K562 (cell line): ENCODE results near the gene FH. TPM values are rescaled to one million over a fixed set of nuclear protein-coding genes. Genes with fewer than 3 reads are reported as not detected.

Experiments used
- ATAC-seq: fragments of 200-7000 bp; cut with Tn5 transposase; 3 replicates; pipeline ENCODE4 v1.9.1; 2020; ENCODE audit warnings: moderate library complexity
- BruUV-seq: library from RNA; stranded (reverse); fragments of 400-500 nt; replicated peaks from 2 replicates; lab custom pipeline; 2021; lab: Mats Ljungman, UMichigan
- CTCF ChIA-PET: fragments of 300-600 bp; formaldehyde crosslinking; extraction: SDS; loops from one replicate; lab custom pipeline; 2021; ENCODE audit warnings: low intra/inter-chr PET ratio; lab: Yijun Ruan, JAX
- POLR2A ChIA-PET: fragments of 300-600, 350-650 bp; sonication (Branson Sonifier 250); formaldehyde crosslinking; extraction: SDS; loops from one replicate; lab custom pipeline; 2021; ENCODE audit warnings: antibody characterized with exemption, inconsistent platforms; lab: Yijun Ruan, JAX
- DNase-seq, 4 experiments: peaks; one replicate each; pipeline versions ENCODE4 v3.0.0 to v3.0.0-alpha.2; 2011 to 2018; ENCODE audit warnings: low spot score in 3 of 4, mixed read lengths in 3 of 4; ENCODE audit errors: extremely low read depth in 1 of 4
- FAIRE-seq: peaks from 2 replicates; lab custom pipeline; 2011; peaks lifted over from hg19 to GRCh38; lab: Jason Lieb, UNC
- H2AFZ ChIP-seq: 2 replicates; pipeline ENCODE4 v1.6.0; 2011; ENCODE audit warnings: low read depth, low read length, control low read depth, inconsistent platforms
- H3K27ac ChIP-seq: fragments of 200-600 bp; 3 replicates; pipeline ENCODE4 v1.8.0; 2011; ENCODE audit warnings: low read depth, mild to moderate bottlenecking, control low read depth, inconsistent platforms, low read length, moderate library complexity, mixed read lengths; ENCODE audit errors: extremely low read depth
- H3K27me3 ChIP-seq, 2 experiments: fragments of 300-600 bp in 1 of 2; 2 replicates in 1 of 2; 3 replicates in 1 of 2; pipeline versions ENCODE4 v1.6.0 to v1.8.0; 2011; ENCODE audit warnings: inconsistent platforms in 2 of 2, low read length in 2 of 2, mild to moderate bottlenecking in 1 of 2, mixed read lengths in 1 of 2, moderate library complexity in 1 of 2; ENCODE audit not compliant: control insufficient read depth in 2 of 2, insufficient read depth in 2 of 2
- H3K36me3 ChIP-seq: fragments of 300-600 bp; 3 replicates; pipeline ENCODE4 v1.8.0; 2011; ENCODE audit warnings: mild to moderate bottlenecking, low read length, inconsistent platforms; ENCODE audit not compliant: control insufficient read depth, insufficient read depth
- H3K4me1 ChIP-seq, 2 experiments: fragments of 200-600 bp in 1 of 2; replicated peaks in 1 of 2; 2 replicates in 1 of 2; 3 replicates in 1 of 2; pipeline versions ENCODE4 v1.5.1 to v1.8.0; 2011; ENCODE audit warnings: inconsistent platforms in 2 of 2, low read length in 2 of 2, mild to moderate bottlenecking in 1 of 2, mixed read lengths in 1 of 2, moderate library complexity in 1 of 2; ENCODE audit not compliant: control insufficient read depth in 2 of 2, insufficient read depth in 2 of 2
- H3K4me2 ChIP-seq: 2 replicates; pipeline ENCODE4 v1.6.1; 2011; ENCODE audit warnings: low read length, control low read depth, inconsistent platforms, mixed read lengths; ENCODE audit not compliant: insufficient read depth
- H3K4me3 ChIP-seq: fragments of 200-600 bp; sonication (generic), shearing (Covaris generic); 2 replicates; pipeline ENCODE4 v1.5.1; 2016; ENCODE audit warnings: control low read depth, inconsistent platforms
- H3K79me2 ChIP-seq: fragments of 200-600 bp; 3 replicates; pipeline ENCODE4 v1.8.0; 2011; ENCODE audit warnings: low read length, inconsistent platforms; ENCODE audit not compliant: control insufficient read depth, insufficient read depth
- H3K9ac ChIP-seq, 2 experiments: 2 replicates each; pipeline versions ENCODE4 v1.6.0 to v1.6.1; 2011; ENCODE audit warnings: low read depth in 2 of 2, low read length in 2 of 2, control low read depth in 1 of 2, inconsistent platforms in 1 of 2, mild to moderate bottlenecking in 1 of 2, mixed read lengths in 1 of 2; ENCODE audit not compliant: insufficient read depth in 1 of 2
- H3K9me1 ChIP-seq: one replicate; pipeline ENCODE4 v1.6.0; 2011; ENCODE audit warnings: inconsistent platforms, mild to moderate bottlenecking, low read length, moderate library complexity; ENCODE audit not compliant: control insufficient read depth, insufficient read depth
- H3K9me3 ChIP-seq: replicated peaks from 2 replicates; pipeline ENCODE4 v1.5.1; 2011; ENCODE audit warnings: low read depth, low read length, inconsistent platforms; ENCODE audit not compliant: control insufficient read depth, insufficient read depth
- H4K20me1 ChIP-seq: replicated peaks from 2 replicates; pipeline ENCODE4 v1.6.1; 2011; ENCODE audit warnings: low read length, inconsistent platforms, mixed read lengths; ENCODE audit not compliant: control insufficient read depth, insufficient read depth
- ATF3 ChIP-seq, 2 experiments: fragments of 450-650 bp in 1 of 2; sonication (generic) in 1 of 2; formaldehyde crosslinking in 1 of 2; IDR thresholded peaks in 1 of 2; conservative IDR thresholded peaks in 1 of 2; 2 replicates each; pipeline versions ENCODE4 v1.6.1 to v1.8.1; 2016 to 2023; ENCODE audit warnings: mild to moderate bottlenecking in 2 of 2, moderate library complexity in 2 of 2, inconsistent platforms in 1 of 2, missing genetic modification reagents in 1 of 2
- CBX3 ChIP-seq, 2 experiments: IDR thresholded peaks; 1 replicate in 1 of 2; 2 replicates in 1 of 2; pipeline ENCODE4 v1.6.1; 2012; ENCODE audit warnings: inconsistent platforms in 2 of 2, low read length in 2 of 2, borderline replicate concordance in 1 of 2, control low read depth in 1 of 2
- JUND ChIP-seq, 2 experiments: IDR thresholded peaks; 2 replicates in 1 of 2; 3 replicates in 1 of 2; pipeline ENCODE4 v1.6.1; 2011; ENCODE audit warnings: borderline replicate concordance in 2 of 2, low read depth in 2 of 2, low read length in 2 of 2, improper control_type of control experiment in 1 of 2, missing biosample characterization in 1 of 2, missing genetic modification characterization in 1 of 2, missing genetic modification reagents in 1 of 2
- KDM5B ChIP-seq: fragments of 200-600 bp; sonication (generic); IDR thresholded peaks from 2 replicates; pipeline ENCODE4 v1.6.1; 2012; ENCODE audit warnings: low read depth, mild to moderate bottlenecking, moderate library complexity, low read length, control low read depth, inconsistent platforms; ENCODE audit not compliant: insufficient replicate concordance
- MTA2 ChIP-seq: fragments of 450-650 bp; IDR thresholded peaks from 2 replicates; pipeline ENCODE4 v1.6.1; 2016; ENCODE audit warnings: low read depth
- NR3C1 ChIP-seq: sonication (generic); formaldehyde crosslinking; IDR thresholded peaks from 2 replicates; pipeline ENCODE4 v1.8.1; 2022; ENCODE audit warnings: missing genetic modification reagents
- PHB2 ChIP-seq: fragments of 450-650 bp; IDR thresholded peaks from 2 replicates; pipeline ENCODE4 v1.6.1; 2017; ENCODE audit warnings: low read depth
- PREB ChIP-seq: sonication (generic); formaldehyde crosslinking; IDR thresholded peaks from 2 replicates; pipeline ENCODE4 v1.8.1; 2023; ENCODE audit warnings: mild to moderate bottlenecking, missing genetic modification reagents
- PTRF ChIP-seq: fragments of 450-650 bp; IDR thresholded peaks from 2 replicates; pipeline ENCODE4 v1.6.1; 2016; ENCODE audit warnings: mild to moderate bottlenecking, missing genetic modification characterization, missing compliant biosample characterization
- USF1 ChIP-seq: sonication (generic); formaldehyde crosslinking; IDR thresholded peaks from 2 replicates; pipeline ENCODE4 v1.9.0; 2022; ENCODE audit warnings: mild to moderate bottlenecking, missing genetic modification reagents
- VEZF1 ChIP-seq: fragments of 200-800 bp; sonication (Bioruptor generic); IDR thresholded peaks from 2 replicates; pipeline ENCODE4 v1.6.1; 2017; ENCODE audit warnings: missing genetic modification characterization, missing compliant biosample characterization
- ZBTB7A ChIP-seq: IDR thresholded peaks from 2 replicates; pipeline ENCODE4 v1.6.1; 2011; ENCODE audit warnings: low read depth, mild to moderate bottlenecking, low read length, moderate library complexity, borderline replicate concordance; ENCODE audit not compliant: control insufficient read depth
- ZNF133 ChIP-seq: fragments of 250-450 bp; sonication (Bioruptor Pico); IDR thresholded peaks from 2 replicates; pipeline ENCODE4 v1.4.0; 2020; ENCODE audit warnings: mild to moderate bottlenecking
- ZNF197 ChIP-seq: fragments of 200-800 bp; sonication (Bioruptor generic); IDR thresholded peaks from 2 replicates; pipeline ENCODE4 v1.6.1; 2016; ENCODE audit warnings: low read depth, missing genetic modification characterization, missing compliant biosample characterization
- ZNF445 ChIP-seq: fragments of 250-450 bp; sonication (Bioruptor Pico); IDR thresholded peaks from 2 replicates; pipeline ENCODE4 v1.4.0; 2020; ENCODE audit warnings: low read depth, mild to moderate bottlenecking, moderate library complexity
- WGBS: fragments of 100-300 bp; shearing (Covaris generic); methylation state at CpG from one replicate; pipeline ENCODE4 v1.1.6; 2016; ENCODE audit warnings: low coverage, mixed read lengths; ENCODE audit not compliant: insufficient coverage; ENCODE audit errors: missing lambda C conversion rate; 5-methylcytosine and 5-hydroxymethylcytosine counted together
- in situ Hi-C: fragments of 300-500 bp; cut with MboI; formaldehyde crosslinking; loops from 4 replicates; pipeline ENCODE4 v1.15.0; 2018; ENCODE audit warnings: inconsistent platforms, mixed read lengths
- intact Hi-C: fragments of 100-400 bp; cut with micrococcal nuclease; formaldehyde crosslinking; loops from 2 replicates; pipeline ENCODE4 v1.14.2; 2022
- polyA plus RNA-seq, 8 experiments: library from polyadenylated mRNA; depleted of rRNA in 4 of 8; stranded (reverse) in 5 of 8; unstranded in 3 of 8; fragments of >200 nt; fragmentation: Nextera tagmentation in 2 of 8; fragmentation: Illumina TruSeq in 1 of 8; extraction: Ambion mirVana in 2 of 8; extraction: Trizol in 1 of 8; gene quantifications; 2 replicates each; pipeline versions ENCODE4 v1.2.1 to v1.2.3, GENCODE V29; 2011 to 2014; ENCODE audit warnings: inconsistent platforms in 1 of 8, missing spikeins in 1 of 8
- total RNA-seq, 7 experiments: library from RNA; depleted of rRNA in 6 of 7; stranded (reverse); fragments of >200 nt in 6 of 7; fragmentation: Illumina TruSeq in 2 of 7; extraction: Trizol in 2 of 7; gene quantifications; 2 replicates each; pipeline versions ENCODE4 v1.2.1 to v1.2.3, GENCODE V29; 2011 to 2021; ENCODE audit warnings: low replicate concordance in 1 of 7

Gene FH
- total and polyA plus RNA-seq, 9 of the 15 experiments (the other 6 are each of a cell fraction or from before 2014, with no cell fraction given): 117 to 240 (median 211) TPM

GRCh38 chr1:241485554-241485992, 34.0 kb downstream of the FH start:
- in situ Hi-C loops: no loop called here
- Histone ChIP-seq H3K4me2 (peak overlapping the region; percentile 61), H3K9me1 (no peaks in the 10 kb centered on the region), H3K9ac (no peak overlapping the region), H3K4me3 (no peak overlapping the region), H3K9me3 (no peaks in the 10 kb centered on the region), H4K20me1 (no peaks in the 10 kb centered on the region), H3K27me3 (no peaks in the 10 kb centered on the region), H3K79me2 (no peaks in the 10 kb centered on the region), H3K4me1 (peaks cover 0 to 18% of the 10 kb centered on the region in 2 experiments; a peak in 2 of 5 replicates), H3K27ac (no peak overlapping the region; the same call in 2 of the 3 replicates), H3K36me3 (no peaks in the 10 kb centered on the region), H2AFZ (peak overlapping the region; percentile 47; the same call in 1 of the 2 replicates)
- DNase-seq: peak; percentile 49 to 68 (median 59)
- ATAC-seq: peak; percentile 89
- intact Hi-C loops: loop anchor here (1.0 to 5.0 kb wide), 4 partner anchors 78 to 1293 kb away; no protein-coding TSS in a partner anchor
- WGBS: 2% methylated on average over 4 of the region's 4 CpGs
- POLR2A ChIA-PET: interaction anchor here (0.6 to 2.0 kb wide), 8 partner anchors 9 to 515 kb away, joined by 3 to 11 read pairs (median 4); partner anchors contain the start of gene FH
- CTCF ChIA-PET: interaction anchor here (1.6 kb wide), 1 partner anchor 598 kb away, joined by 5 read pairs; no protein-coding TSS in a partner anchor
- FAIRE-seq: peak; percentile 84
- BruUV-seq: no TSS peak
- TF ChIP-seq PTRF (tag): no peak
- TF ChIP-seq ZNF445 (CRISPR knock-in tag): no peak
- TF ChIP-seq CBX3 (IDR thresholded peaks at IDR 0.05; ENCODE audit: borderline replicate concordance in 1 of 2, low read length in 2 of 2): peak in 1 of 2 experiments; percentile 52; a peak in 1 of 3 replicates
- no peak for TF ChIP-seq ZNF133 (CRISPR knock-in tag)
- peak; percentile 66 for TF ChIP-seq MTA2
- no peak for TF ChIP-seq ZNF197 (CRISPR knock-in tag)
- TF ChIP-seq ATF3 (IDR thresholded peaks at IDR 0.05): peak; percentile 61
- TF ChIP-seq ATF3 (CRISPR knock-in tag; conservative IDR thresholded peaks at IDR 0.05): no peak; the same call in 1 of the 2 replicates
- no peak for TF ChIP-seq VEZF1 (CRISPR knock-in tag)
- TF ChIP-seq PHB2: no peak
- peak; percentile 69; the same call in 1 of the 2 replicates for TF ChIP-seq JUND (IDR thresholded peaks at IDR 0.05; ENCODE audit: borderline replicate concordance, low read depth, low read length)
- peak; percentile 73; the same call in 1 of the 3 replicates for TF ChIP-seq JUND (tag; IDR thresholded peaks at IDR 0.05; ENCODE audit: borderline replicate concordance, low read depth, low read length)
- no peak for TF ChIP-seq PREB (CRISPR knock-in tag)
- no peak for TF ChIP-seq KDM5B
- no peak for TF ChIP-seq USF1
- TF ChIP-seq NR3C1 (CRISPR knock-in tag): no peak
- TF ChIP-seq ZBTB7A: peak; percentile 52; the same call in 1 of the 2 replicates
